ENCODE results near the gene MAPK12.

GRCh38 chr22:50220603-50221409 lies 40.7 kb downstream of the MAPK12 start:
- TF ChIP-seq POLR2AphosphoS5 (IDR thresholded peaks at IDR 0.05) (no peak), CTCF (IDR thresholded peaks at IDR 0.05) (no peak), POLR2A (IDR thresholded peaks at IDR 0.05) (no peak)

All from breast epithelium (tissue), 3 donors.